NT2/D1 (cell line): ENCODE measurements around the gene ANGPTL7.

Experiments
- YY1 ChIP-seq: IDR thresholded peaks from 2 replicates; pipeline ENCODE4 v1.6.1; 2011; ENCODE audit not compliant: insufficient read length, insufficient read depth
- ZNF274 ChIP-seq: IDR thresholded peaks from 2 replicates; pipeline ENCODE4 v1.6.1; 2011; ENCODE audit warnings: mild to moderate bottlenecking, low read depth, low read length

DNA sequence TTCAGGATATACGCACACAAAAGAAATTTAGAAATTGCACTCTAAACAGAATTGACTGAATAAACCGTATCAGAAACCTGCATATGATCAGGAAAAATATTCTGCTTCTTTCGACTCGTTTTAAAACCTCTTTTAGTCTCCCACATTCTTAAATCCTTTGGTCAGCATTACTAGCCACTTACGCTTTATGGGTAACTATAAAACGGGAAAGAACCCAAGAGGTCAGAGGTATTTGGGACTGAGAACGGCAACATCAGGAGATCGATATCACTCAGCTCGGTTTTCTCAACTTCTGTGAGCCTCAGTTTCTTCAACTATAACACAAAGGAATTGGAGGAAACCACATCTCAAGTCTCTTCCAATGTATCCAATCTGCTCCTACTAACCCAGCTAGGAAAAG, 36.4 kb upstream of the ANGPTL7 start:
- TF ChIP-seq ZNF274 (no peak), YY1 (no peak)
